Measurements from ENCODE around the gene ERGIC1. TPM values are rescaled to one million over a fixed set of nuclear protein-coding genes. Genes with fewer than 3 reads are reported as not detected.
"Not testable (repeated sequence)": the region's sequence is repeated elsewhere in the genome, so short reads cannot be mapped to it uniquely, and the experiment has no call there.

Gene ERGIC1
- polyA plus RNA-seq, 12 donors = 85.3 to 117 (median 97.2) TPM; not detected in 1

GRCh38 chr5:172845154-172845553 is 11.1 kb downstream of the ERGIC1 start:
- DNase-seq = no peak

DNA sequence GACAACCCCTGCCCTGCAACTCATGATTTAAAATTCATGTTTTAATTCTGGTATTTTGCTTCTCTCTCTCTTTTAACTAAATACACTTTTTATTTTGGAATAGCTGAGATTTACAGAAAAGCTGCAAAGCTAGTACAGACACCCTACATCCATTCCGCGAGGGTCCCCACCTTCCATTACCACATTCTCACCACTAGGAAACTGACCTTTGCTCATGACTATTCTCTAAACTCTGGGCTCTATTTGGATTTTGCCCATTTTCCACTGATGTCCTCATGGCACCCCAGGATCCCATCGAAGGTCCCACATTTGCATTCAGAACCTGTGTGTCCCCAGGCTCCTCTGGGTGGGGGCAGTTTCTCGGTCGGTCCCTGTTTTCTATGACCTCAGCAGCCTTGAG is 11.5 kb downstream of the ERGIC1 start:
- DNase-seq = no peak

GRCh38 chr5:172846249-172846648 is 12.2 kb downstream of the ERGIC1 start:
- no peak for DNase-seq

GRCh38 chr5:172846677-172847076 is 12.6 kb downstream of the ERGIC1 start:
- DNase-seq = no peak

GRCh38 chr5:172847584-172847983 is 13.5 kb downstream of the ERGIC1 start:
- DNase-seq = not testable (repeated sequence)

DNA sequence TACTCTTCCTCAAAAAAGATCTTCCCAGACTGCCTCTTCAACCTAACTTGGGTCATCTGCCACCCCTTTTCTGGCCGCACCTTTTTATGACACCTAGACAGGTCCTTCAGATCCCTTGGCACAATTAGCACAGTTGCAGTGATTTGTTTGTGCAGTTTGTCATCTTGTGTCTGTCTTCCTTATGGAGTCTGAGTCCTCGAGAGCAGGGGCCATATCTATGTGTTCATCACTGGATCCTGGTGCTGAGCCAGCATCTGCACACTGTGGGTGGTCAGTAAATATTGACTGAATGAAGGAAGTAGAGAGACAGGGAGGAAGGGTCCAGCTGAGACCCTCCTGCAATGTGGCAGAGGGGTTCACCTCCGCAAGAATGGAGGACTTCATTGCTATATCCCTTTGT is 14.4 kb downstream of the ERGIC1 start:
- DNase-seq = no peak

DNA sequence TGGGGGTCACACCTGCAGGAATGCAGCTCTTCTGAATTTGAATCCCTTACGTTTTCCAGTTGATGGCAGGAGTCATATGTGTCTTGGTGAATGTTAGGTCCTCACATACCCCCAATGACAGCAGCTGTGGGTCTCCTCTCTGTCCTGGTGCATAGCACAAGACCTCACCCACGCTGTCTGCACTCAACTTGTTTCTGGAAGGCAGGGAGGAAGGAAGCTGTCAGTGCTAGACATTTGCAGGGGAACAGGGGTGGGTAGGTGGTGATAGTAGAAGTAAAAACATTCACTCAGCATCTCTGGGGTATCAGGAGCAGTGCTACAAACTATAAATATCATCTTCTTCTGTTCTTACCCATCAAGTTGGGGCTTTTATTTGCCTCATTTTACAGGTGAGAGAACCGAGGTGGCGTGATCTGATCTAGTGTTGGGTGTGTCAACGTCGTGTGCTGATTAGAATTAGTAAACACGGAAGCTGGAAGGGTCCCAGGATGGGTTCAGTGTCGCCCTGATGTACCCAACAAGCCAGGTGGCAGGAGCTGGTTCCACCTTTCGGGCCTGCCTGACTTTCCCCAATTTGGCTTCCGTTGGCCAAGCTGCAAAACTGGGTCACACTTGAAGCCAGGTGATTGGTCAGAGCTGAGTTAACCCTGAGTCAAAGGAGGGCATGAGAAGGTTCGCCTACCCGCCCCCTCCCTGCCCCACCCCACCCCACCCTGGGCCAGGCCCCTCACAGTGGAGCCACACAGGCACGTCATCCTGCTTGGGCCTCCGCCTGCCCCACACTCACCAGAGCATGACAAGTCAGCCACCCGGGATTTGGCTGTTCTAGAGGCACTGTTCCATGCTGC is 15.8 kb downstream of the ERGIC1 start:
- DNase-seq = no peak

- no peak for DNase-seq
Measured at GRCh38 chr5:172850454-172850797, 16.4 kb downstream of the ERGIC1 start.

GRCh38 chr5:172851254-172851653 is 17.2 kb downstream of the ERGIC1 start:
- not testable (repeated sequence) for DNase-seq

GRCh38 chr5:172852490-172853354 is 18.7 kb downstream of the ERGIC1 start:
- DNase-seq = no peak

- no peak for DNase-seq
Measured at GRCh38 chr5:172853355-172853975, 19.4 kb downstream of the ERGIC1 start.

DNA sequence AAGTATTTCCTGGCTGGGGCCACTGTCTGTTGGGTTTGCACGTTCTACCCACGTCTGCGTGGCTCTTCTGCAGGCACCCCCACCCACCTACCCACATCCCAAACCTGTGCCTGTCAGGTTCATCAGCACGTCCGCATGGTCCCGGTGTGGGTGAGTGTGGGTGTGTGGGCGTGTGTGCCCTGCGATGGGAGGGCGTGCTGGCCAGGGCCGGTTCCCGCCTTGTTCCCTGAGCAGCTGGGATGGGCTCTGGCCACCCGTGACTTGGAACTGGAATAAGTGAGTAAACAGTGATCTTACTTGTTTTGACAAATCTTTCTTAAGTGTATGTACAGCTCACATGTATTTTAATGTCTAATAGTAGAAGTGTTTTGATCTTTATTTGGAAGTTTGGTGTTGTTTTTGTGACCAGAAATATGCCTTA is 20.4 kb downstream of the ERGIC1 start:
- no peak for DNase-seq

DNA sequence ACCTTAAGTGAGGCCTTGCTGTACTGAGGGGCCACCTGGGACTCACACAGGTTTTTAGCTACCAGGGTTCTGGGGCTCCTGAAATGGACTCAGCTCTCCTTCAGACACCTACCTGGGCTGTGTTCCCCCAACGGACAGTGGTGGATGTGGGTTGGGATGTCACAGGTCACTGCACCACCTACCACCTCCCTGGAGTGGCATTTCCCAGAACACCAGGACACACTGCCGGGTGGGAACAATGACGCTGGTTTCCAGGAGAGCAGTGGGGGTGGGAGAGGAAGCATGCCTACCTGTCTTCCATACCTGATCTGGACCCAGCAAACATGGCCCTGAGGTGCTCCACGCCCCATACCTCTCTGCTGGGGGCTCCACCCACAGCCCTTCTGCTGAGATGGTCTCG is 20.9 kb downstream of the ERGIC1 start:
- no peak for DNase-seq

DNA sequence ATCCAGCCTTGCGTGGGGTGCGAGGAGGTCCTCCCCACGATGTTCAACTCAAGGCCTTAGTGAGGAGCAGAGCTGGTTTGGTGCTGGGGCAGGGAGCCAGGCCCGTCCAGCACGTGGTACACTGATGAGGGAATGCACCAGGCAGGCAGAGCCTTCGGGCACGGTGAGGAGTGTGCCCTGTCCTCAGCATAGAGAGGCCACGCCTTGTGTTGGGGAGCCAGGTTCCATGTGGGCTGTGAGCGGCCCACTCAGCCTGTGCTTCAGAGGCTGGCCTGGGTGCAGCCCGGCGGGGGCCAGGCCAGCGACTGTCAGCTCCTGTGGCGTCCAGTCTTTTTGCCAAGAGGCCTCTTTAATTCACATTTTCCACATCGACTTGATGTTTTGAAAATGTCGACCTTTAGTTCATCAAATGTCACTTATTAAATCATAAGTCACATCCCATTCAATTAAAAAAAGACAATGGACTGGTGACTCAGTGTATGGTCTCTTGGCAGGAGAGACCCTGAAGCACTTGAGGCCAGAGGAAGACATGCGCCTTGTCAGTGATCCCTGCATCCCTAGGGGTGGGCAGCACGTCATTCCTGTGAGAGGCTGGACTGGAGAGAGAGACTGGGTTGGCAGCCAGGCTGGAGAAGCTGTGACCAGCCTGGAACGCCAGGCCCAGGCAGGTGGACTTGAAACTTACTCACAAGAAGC is 21.7 kb downstream of the ERGIC1 start:
- DNase-seq = no peak

- no peak for DNase-seq
Measured at GRCh38 chr5:172856336-172856735, 22.3 kb downstream of the ERGIC1 start.

- DNase-seq = no peak
Measured at GRCh38 chr5:172857982-172858381, 23.9 kb downstream of the ERGIC1 start.

DNA sequence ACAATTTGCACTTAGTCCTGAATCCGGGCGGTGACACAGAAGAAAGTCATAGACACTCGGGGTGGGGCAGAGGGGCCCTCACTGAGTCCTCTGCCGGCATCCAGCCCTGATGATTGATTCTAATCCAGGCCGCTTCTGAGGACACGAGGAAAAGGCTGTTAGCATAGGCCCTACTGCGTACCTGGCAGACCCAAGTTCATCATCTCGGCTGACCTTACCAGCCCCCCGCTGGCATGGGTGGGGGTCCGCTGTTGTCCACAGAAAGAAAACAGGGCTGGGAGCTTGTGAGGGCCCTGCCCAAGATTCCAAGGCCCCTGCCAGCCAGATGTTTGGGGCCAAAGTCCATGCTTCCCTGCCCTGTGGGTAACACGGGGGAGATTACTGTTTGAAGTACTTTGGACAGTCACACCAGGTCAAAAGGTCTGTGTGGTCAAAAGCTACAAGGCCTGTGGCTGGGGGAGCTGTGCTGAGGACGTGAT is 24.5 kb downstream of the ERGIC1 start:
- DNase-seq = no peak

- DNase-seq = peak; percentile 50
Measured at GRCh38 chr5:172858990-172859811, 25.1 kb downstream of the ERGIC1 start.

DNA sequence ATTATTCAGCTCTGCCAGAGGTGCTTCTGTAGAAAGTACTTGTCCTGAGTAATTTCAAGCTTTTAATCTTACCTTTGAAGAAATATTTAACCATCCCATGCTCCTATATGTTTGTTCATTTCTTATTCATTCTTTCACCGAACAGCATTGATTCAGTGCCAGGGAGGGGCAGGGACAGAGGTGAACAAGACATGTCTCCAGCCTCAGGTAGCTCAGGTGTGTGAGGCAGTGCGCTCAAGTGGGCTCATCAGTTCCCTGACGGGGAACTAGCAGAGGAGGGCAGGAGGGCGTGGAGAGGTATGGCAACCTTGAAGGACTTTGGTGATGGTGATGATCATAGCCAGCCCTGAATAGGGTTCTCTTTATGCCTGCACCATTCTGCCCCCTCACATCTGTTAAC is 25.9 kb downstream of the ERGIC1 start:
- no peak for DNase-seq

- peak; percentile 93 for DNase-seq
Measured at GRCh38 chr5:172860520-172861443, 26.7 kb downstream of the ERGIC1 start.

All from muscle of arm (tissue), 12 donors.